ENCODE data around the gene TEX48.

- TF ChIP-seq CTCF (IDR thresholded peaks at IDR 0.05) (no peak), POLR2A (IDR thresholded peaks at IDR 0.05) (no peak)
Observed at GRCh38 chr9:114666851-114667250, 15.1 kb downstream of the TEX48 start.
